SK-N-SH treated with all-trans-retinoic acid at 6 μM for 48 hours (cell line): ENCODE results near the gene SLAIN2.

Experiments used
- ATAC-seq: fragments of 200-7000 bp; cut with Tn5 transposase; 3 replicates; pipeline ENCODE4 v1.9.1; 2020; ENCODE audit warnings: mild to moderate bottlenecking, moderate library complexity
- ARNTL ChIP-seq: fragments of 450-650 bp; formaldehyde crosslinking; IDR thresholded peaks from 2 replicates; pipeline ENCODE4 v1.5.0; 2020; ENCODE audit warnings: low read depth, mild to moderate bottlenecking, moderate library complexity, borderline replicate concordance
- BACH2 ChIP-seq: fragments of 250-450 bp; sonication (Bioruptor Pico); IDR thresholded peaks from 2 replicates; pipeline ENCODE4 v1.9.0; 2021; ENCODE audit warnings: mild to moderate bottlenecking, borderline replicate concordance
- CSDC2 ChIP-seq: fragments of 250-450 bp; sonication (Bioruptor Pico); IDR thresholded peaks from 2 replicates; pipeline ENCODE4 v1.5.0; 2020; ENCODE audit warnings: mild to moderate bottlenecking, moderate library complexity
- ESRRG ChIP-seq: fragments of 250-450 bp; sonication (Bioruptor Pico); IDR thresholded peaks from 2 replicates; pipeline ENCODE4 v1.6.1; 2021; ENCODE audit warnings: mild to moderate bottlenecking
- GLIS3 ChIP-seq: fragments of 250-450 bp; sonication (Bioruptor Pico); IDR thresholded peaks from 2 replicates; pipeline ENCODE4 v1.5.0; 2020; ENCODE audit warnings: mild to moderate bottlenecking, moderate library complexity
- ISL1 ChIP-seq: fragments of 250-450 bp; sonication (Bioruptor Pico); IDR thresholded peaks from 2 replicates; pipeline ENCODE4 v2.1.2; 2022; ENCODE audit warnings: mild to moderate bottlenecking, moderate library complexity
- OSR1 ChIP-seq: fragments of 250-450 bp; sonication (Bioruptor Pico); IDR thresholded peaks from 2 replicates; pipeline ENCODE4 v1.8.0; 2022; ENCODE audit warnings: moderate library complexity, mild to moderate bottlenecking, inconsistent platforms
- PPARA ChIP-seq: fragments of 250-450 bp; sonication (Bioruptor Pico); IDR thresholded peaks from 2 replicates; pipeline ENCODE4 v1.5.0; 2020; ENCODE audit warnings: mild to moderate bottlenecking, borderline replicate concordance
- RARB ChIP-seq: fragments of 250-450 bp; sonication (Bioruptor Pico); IDR thresholded peaks from 2 replicates; pipeline ENCODE4 v1.8.0; 2021; ENCODE audit warnings: mild to moderate bottlenecking, moderate library complexity
- SNAI2 ChIP-seq: fragments of 250-450 bp; sonication (Bioruptor Pico); IDR thresholded peaks from 2 replicates; pipeline ENCODE4 v1.5.0; 2020; ENCODE audit warnings: mild to moderate bottlenecking, moderate library complexity
- TCF4 ChIP-seq: fragments of 250-450 bp; sonication (Bioruptor Pico); IDR thresholded peaks from 2 replicates; pipeline ENCODE4 v1.8.0; 2021; ENCODE audit warnings: mild to moderate bottlenecking, moderate library complexity, borderline replicate concordance
- TOX ChIP-seq: fragments of 250-450 bp; sonication (Bioruptor Pico); IDR thresholded peaks from 2 replicates; pipeline ENCODE4 v1.8.0; 2021; ENCODE audit warnings: mild to moderate bottlenecking, moderate library complexity, borderline replicate concordance
- ZC3H10 ChIP-seq: fragments of 250-450 bp; sonication (Bioruptor Pico); IDR thresholded peaks from 2 replicates; pipeline ENCODE4 v1.5.1; 2021; ENCODE audit warnings: mild to moderate bottlenecking, moderate library complexity
- ZFP3 ChIP-seq: fragments of 250-450 bp; sonication (Bioruptor Pico); IDR thresholded peaks from 2 replicates; pipeline ENCODE4 v1.5.0; 2020; ENCODE audit warnings: mild to moderate bottlenecking, moderate library complexity
- ZFP30 ChIP-seq: fragments of 450-650 bp; formaldehyde crosslinking; IDR thresholded peaks from 2 replicates; pipeline ENCODE4 v1.5.0; 2022; ENCODE audit warnings: mild to moderate bottlenecking, moderate library complexity
- ZNF565 ChIP-seq: fragments of 450-650 bp; formaldehyde crosslinking; conservative IDR thresholded peaks from 2 replicates; pipeline ENCODE4 v1.5.0; 2020; ENCODE audit warnings: low read depth, mild to moderate bottlenecking, moderate library complexity
- ZNF70 ChIP-seq: fragments of 450-650 bp; formaldehyde crosslinking; IDR thresholded peaks from 2 replicates; pipeline ENCODE4 v1.5.0; 2020; ENCODE audit warnings: mild to moderate bottlenecking, moderate library complexity
- ZNF8 ChIP-seq: fragments of 450-650 bp; formaldehyde crosslinking; IDR thresholded peaks from 2 replicates; pipeline ENCODE4 v1.5.0; 2020; ENCODE audit warnings: mild to moderate bottlenecking, moderate library complexity
- TF ChIP-seq, protein P1 (sequence below): fragments of 250-450 bp; sonication (Bioruptor Pico); IDR thresholded peaks from 2 replicates; pipeline ENCODE4 v1.5.1; 2020; ENCODE audit warnings: low read depth, mild to moderate bottlenecking, moderate library complexity
- TF ChIP-seq, protein P2 (sequence below): fragments of 250-450 bp; sonication (Bioruptor Pico); IDR thresholded peaks from 2 replicates; pipeline ENCODE4 v1.5.0; 2020; ENCODE audit warnings: mild to moderate bottlenecking, moderate library complexity
- TF ChIP-seq, protein P3 (sequence below): fragments of 250-450 bp; sonication (Bioruptor Pico); IDR thresholded peaks from 2 replicates; pipeline ENCODE4 v1.8.0; 2021; ENCODE audit warnings: low read depth, mild to moderate bottlenecking, moderate library complexity, borderline replicate concordance
- TF ChIP-seq, protein P4 (sequence below): fragments of 250-450 bp; sonication (Bioruptor Pico); IDR thresholded peaks from 2 replicates; pipeline ENCODE4 v1.5.1; 2021; ENCODE audit warnings: mild to moderate bottlenecking, moderate library complexity
- TF ChIP-seq, protein P5 (sequence below): fragments of 250-450 bp; sonication (Bioruptor Pico); IDR thresholded peaks from 2 replicates; pipeline ENCODE4 v1.8.0; 2020; ENCODE audit warnings: mild to moderate bottlenecking, moderate library complexity, borderline replicate concordance

SLAIN2 gene

DNA sequence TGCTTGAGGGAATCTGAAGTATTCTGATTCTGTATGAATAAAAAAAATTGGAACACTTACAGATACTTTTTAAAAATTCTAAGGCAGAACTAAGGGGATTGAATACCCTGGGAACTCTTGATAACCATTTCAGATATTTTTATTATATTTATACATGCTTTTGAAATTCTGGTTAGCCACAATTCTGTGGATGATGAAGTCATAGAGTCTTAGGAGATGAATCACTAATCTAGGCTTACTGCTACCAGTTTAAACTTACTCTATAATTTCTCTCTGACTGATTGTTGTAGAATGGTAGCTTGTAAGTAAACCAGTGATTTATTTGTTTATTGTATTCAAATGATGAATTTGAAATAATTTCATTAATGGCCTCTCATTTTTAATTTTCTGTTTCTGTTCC is 11.4 kb upstream of the SLAIN2 start:
- no peak for TF ChIP-seq ZC3H10 (CRISPR knock-in tag)
- peak; percentile 53; the same call in 1 of the 2 replicates for TF ChIP-seq ISL1 (CRISPR knock-in tag)
- no peak for TF ChIP-seq TOX
- TF ChIP-seq, protein P1, sequence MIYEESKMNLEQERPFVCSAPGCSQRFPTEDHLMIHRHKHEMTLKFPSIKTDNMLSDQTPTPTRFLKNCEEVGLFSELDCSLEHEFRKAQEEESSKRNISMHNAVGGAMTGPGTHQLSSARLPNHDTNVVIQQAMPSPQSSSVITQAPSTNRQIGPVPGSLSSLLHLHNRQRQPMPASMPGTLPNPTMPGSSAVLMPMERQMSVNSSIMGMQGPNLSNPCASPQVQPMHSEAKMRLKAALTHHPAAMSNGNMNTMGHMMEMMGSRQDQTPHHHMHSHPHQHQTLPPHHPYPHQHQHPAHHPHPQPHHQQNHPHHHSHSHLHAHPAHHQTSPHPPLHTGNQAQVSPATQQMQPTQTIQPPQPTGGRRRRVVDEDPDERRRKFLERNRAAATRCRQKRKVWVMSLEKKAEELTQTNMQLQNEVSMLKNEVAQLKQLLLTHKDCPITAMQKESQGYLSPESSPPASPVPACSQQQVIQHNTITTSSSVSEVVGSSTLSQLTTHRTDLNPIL (CRISPR knock-in tag), result peak; percentile 77
- no peak for TF ChIP-seq PPARA
- peak; percentile 90 for ATAC-seq

DNA sequence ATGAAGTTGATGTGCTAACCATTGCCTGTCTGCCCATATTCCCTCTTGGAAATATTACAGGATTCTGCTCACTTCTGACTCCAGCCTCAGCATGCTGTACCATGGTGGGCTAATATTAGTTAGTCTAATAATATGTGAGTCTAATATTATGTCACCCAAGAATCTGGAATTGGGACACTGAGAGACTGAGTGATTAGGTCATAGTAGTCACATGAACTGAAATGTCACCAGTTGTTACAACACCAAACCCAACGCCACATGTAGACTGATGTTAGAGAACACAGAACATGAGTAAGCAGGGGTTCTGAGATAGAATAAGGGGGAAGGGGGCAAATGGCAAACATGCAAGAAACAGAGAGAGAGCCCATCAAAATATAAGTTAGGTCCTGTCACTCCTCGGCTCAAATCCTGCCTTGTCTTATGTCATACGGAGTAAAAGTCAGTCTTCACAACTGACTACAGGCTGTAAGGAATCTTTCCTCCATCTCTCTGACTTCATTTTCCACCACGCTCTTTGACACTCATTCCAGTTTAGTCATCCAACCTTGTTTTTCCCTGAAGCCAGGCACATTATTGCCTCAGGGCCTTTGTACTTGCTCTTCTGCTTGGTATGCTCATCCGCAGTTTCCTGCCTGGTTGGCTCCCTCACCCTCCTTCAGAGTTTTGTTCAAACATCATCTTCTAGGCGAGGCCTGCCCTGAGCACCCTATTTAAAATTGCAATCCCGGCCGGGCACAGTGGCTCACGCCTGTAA is 9.6 kb upstream of the SLAIN2 start:
- no peak for ATAC-seq
- TF ChIP-seq GLIS3 (CRISPR knock-in tag) (no peak), ARNTL (CRISPR knock-in tag) (no peak), ZNF70 (CRISPR knock-in tag) (no peak), ZFP30 (no peak), ZC3H10 (CRISPR knock-in tag) (no peak), ZNF8 (no peak), RARB (CRISPR knock-in tag) (no peak), SNAI2 (CRISPR knock-in tag) (no peak), CSDC2 (CRISPR knock-in tag) (no peak), ESRRG (CRISPR knock-in tag) (no peak), TCF4 (CRISPR knock-in tag) (no peak), PPARA (no peak), OSR1 (no peak), ZNF565 (no peak), BACH2 (CRISPR knock-in tag) (no peak), TOX (no peak)
- TF ChIP-seq, protein P2, sequence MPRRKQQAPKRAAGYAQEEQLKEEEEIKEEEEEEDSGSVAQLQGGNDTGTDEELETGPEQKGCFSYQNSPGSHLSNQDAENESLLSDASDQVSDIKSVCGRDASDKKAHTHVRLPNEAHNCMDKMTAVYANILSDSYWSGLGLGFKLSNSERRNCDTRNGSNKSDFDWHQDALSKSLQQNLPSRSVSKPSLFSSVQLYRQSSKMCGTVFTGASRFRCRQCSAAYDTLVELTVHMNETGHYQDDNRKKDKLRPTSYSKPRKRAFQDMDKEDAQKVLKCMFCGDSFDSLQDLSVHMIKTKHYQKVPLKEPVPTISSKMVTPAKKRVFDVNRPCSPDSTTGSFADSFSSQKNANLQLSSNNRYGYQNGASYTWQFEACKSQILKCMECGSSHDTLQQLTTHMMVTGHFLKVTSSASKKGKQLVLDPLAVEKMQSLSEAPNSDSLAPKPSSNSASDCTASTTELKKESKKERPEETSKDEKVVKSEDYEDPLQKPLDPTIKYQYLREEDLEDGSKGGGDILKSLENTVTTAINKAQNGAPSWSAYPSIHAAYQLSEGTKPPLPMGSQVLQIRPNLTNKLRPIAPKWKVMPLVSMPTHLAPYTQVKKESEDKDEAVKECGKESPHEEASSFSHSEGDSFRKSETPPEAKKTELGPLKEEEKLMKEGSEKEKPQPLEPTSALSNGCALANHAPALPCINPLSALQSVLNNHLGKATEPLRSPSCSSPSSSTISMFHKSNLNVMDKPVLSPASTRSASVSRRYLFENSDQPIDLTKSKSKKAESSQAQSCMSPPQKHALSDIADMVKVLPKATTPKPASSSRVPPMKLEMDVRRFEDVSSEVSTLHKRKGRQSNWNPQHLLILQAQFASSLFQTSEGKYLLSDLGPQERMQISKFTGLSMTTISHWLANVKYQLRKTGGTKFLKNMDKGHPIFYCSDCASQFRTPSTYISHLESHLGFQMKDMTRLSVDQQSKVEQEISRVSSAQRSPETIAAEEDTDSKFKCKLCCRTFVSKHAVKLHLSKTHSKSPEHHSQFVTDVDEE (CRISPR knock-in tag), result no peak
- TF ChIP-seq, protein P3, sequence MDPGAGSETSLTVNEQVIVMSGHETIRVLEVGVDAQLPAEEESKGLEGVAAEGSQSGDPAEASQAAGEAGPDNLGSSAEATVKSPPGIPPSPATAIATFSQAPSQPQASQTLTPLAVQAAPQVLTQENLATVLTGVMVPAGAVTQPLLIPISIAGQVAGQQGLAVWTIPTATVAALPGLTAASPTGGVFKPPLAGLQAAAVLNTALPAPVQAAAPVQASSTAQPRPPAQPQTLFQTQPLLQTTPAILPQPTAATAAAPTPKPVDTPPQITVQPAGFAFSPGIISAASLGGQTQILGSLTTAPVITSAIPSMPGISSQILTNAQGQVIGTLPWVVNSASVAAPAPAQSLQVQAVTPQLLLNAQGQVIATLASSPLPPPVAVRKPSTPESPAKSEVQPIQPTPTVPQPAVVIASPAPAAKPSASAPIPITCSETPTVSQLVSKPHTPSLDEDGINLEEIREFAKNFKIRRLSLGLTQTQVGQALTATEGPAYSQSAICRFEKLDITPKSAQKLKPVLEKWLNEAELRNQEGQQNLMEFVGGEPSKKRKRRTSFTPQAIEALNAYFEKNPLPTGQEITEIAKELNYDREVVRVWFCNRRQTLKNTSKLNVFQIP (CRISPR knock-in tag), result no peak
- TF ChIP-seq, protein P4, sequence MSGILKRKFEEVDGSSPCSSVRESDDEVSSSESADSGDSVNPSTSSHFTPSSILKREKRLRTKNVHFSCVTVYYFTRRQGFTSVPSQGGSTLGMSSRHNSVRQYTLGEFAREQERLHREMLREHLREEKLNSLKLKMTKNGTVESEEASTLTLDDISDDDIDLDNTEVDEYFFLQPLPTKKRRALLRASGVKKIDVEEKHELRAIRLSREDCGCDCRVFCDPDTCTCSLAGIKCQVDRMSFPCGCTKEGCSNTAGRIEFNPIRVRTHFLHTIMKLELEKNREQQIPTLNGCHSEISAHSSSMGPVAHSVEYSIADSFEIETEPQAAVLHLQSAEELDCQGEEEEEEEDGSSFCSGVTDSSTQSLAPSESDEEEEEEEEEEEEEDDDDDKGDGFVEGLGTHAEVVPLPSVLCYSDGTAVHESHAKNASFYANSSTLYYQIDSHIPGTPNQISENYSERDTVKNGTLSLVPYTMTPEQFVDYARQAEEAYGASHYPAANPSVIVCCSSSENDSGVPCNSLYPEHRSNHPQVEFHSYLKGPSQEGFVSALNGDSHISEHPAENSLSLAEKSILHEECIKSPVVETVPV, result no peak
- TF ChIP-seq, protein P5, sequence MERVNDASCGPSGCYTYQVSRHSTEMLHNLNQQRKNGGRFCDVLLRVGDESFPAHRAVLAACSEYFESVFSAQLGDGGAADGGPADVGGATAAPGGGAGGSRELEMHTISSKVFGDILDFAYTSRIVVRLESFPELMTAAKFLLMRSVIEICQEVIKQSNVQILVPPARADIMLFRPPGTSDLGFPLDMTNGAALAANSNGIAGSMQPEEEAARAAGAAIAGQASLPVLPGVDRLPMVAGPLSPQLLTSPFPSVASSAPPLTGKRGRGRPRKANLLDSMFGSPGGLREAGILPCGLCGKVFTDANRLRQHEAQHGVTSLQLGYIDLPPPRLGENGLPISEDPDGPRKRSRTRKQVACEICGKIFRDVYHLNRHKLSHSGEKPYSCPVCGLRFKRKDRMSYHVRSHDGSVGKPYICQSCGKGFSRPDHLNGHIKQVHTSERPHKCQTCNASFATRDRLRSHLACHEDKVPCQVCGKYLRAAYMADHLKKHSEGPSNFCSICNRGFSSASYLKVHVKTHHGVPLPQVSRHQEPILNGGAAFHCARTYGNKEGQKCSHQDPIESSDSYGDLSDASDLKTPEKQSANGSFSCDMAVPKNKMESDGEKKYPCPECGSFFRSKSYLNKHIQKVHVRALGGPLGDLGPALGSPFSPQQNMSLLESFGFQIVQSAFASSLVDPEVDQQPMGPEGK (CRISPR knock-in tag), result no peak

DNA sequence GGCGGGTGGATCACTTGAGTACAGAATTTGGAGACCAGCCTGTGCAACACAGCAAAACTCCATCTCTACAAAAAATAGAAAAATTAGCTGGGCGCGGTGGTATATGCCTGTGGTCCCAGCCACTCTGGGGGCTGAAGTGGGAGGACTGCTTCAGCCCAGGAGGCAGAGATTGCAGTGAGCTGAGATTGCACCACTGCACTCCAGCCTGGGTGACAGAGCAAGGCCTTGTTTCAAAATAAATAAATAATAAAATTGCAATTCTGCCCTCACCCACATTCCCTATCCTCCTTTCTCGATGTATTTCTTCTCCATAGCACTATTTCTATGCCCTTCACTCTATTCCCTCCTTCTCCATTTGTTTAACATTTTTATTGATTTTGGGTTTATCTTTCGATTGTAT is 8.7 kb upstream of the SLAIN2 start:
- ATAC-seq, result no peak
- TF ChIP-seq, protein P2 (CRISPR knock-in tag), result no peak
- TF ChIP-seq ZFP3 (CRISPR knock-in tag) (no peak), CSDC2 (CRISPR knock-in tag) (no peak), ISL1 (CRISPR knock-in tag) (no peak), BACH2 (CRISPR knock-in tag) (no peak), ZFP30 (no peak), ZNF70 (CRISPR knock-in tag) (no peak), SNAI2 (CRISPR knock-in tag) (no peak), GLIS3 (CRISPR knock-in tag) (no peak), PPARA (no peak), ARNTL (CRISPR knock-in tag) (no peak)
- TF ChIP-seq, protein P4, result no peak
